COLO829 (cell line): ENCODE measurements around the gene FAM170B.

Experiments used
- DNase-seq: peaks from one replicate; pipeline ENCODE4 v3.0.0; 2012; ENCODE audit warnings: low spot score

The FAM170B gene

DNA sequence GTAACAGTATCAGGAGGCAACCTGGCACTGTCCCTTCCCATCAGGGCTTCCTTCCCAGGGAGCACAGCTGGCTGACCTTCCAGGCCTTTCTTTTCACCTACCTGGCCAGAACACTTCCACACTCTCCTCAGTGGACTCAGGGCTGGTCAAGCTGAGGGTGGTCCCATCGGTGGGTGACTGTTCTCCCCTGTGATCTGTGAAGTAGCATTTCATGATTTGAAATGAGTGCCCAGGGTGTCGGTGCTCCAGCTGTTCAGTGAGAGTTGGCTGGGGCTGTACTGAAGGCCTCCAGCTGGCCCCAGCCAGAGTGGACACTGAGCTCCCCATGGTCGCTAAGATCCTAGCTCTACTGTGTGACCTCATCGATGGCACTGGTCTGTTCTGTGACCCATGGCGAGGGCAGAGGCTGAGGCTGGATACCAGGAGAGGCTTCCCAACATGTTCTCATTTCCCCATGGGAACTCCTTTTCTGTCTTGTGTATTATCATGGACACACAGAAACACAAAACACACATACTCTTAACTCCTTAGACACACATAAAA lies at the start of gene FAM170B:
Gene FAM170B, minus strand, starts transcription at position 316 of the 543 bp plus-strand sequence. Its CDS starts 103 bp downstream, at position 213.
- DNase-seq: no peak

DNA sequence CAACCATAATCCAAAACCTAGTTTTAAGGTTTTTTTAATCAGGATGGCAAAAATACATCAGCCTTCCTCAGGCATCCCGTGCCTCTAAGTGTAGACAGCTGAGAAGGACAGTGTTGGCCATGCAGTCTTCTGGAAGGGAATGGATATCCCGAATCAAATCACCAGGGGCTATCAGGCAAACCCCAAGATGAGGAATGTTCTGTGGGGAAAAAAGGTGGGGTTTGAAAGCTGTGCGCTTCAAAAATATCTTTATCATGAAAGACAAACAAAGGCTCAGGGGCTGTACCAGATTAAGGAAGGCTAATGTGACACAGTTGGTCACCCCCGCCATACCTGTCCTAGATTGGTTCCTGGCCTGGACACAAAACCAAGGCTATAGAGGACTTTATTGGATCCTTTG lies 49.0 kb upstream of the FAM170B start:
- no peak for DNase-seq

DNA sequence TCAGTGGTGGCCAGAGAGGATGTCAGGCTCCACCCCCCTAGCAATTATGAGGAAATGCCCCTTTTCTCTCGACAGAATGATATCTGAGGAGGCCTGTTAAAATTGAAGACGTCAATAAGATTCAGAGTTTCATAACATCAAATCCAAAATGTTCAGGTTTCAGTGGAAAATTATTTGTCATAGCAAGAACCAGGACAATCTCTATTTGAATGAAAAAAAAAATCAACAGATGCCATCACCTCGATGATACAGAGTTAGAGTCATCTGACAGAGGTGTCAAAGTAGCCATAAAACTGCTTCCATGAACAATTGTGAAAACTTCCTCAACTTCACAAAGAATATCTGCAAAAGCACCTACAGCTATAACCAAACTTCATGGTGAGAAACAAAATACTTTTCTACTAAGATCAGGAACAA lies 46.6 kb upstream of the FAM170B start:
- no peak for DNase-seq

DNA sequence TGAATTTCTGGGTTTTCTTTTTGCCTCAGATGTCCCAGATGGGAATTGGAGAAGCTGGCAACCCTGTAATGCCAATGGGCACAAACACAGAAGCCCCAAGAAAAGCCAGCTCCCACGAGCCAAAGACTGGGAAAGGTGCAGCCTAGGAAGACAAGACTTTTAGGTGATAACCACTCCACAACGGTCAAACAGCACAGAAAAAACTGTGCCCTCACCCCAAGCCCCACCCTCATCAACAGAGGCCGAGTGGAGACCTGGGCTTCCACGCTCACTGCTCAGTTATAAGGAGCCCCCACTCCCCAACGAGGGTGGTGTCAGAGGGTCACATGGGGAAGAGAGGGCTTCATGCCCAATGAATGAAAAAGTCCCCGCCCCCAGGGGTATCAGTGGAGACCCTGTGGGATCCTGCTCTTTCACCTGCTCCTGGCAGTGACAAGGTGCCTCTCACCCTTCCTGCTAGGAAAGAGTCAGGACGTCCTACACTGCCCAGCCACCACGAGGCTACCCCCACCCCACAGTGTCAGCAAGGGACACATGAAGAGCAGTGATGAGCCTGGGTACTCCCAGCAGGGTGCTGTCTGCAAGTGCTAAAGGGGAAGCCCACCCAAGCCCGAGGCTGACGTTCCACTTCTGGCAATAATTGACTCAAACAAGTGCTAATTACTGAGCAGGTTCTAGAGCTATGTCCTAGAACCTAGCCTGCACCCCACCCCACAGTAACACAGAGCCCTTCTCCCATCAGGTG lies 46.0 kb upstream of the FAM170B start:
- DNase-seq: no peak

DNA sequence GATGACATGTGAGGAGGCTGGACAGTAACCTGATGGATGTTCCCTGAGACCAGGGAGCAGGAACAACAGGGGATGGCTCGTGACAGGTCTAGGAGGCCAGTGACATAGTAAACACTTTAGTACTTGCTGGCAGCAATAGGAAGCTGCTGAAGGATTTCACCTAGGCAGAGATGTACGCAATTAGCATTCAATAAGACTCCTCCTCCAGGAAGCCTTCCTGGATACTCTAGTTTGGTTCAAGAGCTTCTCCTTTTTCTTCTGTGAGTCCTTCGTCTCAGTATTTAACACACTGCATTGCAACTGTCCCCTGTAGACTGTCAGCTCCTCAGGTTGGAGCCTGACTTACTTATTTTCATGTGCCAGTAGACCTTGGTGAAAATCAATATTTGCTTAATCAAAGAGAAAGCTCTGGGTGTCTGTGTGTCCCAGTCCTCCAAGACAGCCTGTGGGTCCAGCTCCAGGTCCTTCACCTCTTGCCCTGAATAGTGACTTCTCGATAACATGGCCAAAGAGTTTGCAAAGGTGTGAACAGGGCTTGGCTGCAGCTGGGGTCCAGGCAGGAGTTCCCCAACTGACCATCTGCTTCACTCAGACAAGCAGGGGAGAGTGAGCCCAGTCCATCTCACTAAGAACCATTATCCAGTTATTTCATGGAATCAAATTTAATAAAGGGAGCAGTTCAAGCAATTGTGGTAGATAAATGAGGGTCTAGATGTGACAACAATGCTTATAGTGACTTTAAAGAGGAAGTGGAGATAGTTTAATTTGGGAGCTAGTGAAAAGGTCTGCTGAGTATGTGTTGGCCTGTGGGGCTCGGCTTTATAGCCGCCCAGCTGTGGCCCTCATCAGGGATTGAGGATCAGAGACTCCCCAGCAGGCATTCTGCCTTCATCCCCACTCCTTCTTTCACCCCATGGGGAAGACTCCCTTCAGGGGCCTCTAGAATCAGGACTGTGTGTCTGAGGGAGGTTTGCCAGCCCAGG lies 45.0 kb upstream of the FAM170B start:
- DNase-seq: no peak

DNA sequence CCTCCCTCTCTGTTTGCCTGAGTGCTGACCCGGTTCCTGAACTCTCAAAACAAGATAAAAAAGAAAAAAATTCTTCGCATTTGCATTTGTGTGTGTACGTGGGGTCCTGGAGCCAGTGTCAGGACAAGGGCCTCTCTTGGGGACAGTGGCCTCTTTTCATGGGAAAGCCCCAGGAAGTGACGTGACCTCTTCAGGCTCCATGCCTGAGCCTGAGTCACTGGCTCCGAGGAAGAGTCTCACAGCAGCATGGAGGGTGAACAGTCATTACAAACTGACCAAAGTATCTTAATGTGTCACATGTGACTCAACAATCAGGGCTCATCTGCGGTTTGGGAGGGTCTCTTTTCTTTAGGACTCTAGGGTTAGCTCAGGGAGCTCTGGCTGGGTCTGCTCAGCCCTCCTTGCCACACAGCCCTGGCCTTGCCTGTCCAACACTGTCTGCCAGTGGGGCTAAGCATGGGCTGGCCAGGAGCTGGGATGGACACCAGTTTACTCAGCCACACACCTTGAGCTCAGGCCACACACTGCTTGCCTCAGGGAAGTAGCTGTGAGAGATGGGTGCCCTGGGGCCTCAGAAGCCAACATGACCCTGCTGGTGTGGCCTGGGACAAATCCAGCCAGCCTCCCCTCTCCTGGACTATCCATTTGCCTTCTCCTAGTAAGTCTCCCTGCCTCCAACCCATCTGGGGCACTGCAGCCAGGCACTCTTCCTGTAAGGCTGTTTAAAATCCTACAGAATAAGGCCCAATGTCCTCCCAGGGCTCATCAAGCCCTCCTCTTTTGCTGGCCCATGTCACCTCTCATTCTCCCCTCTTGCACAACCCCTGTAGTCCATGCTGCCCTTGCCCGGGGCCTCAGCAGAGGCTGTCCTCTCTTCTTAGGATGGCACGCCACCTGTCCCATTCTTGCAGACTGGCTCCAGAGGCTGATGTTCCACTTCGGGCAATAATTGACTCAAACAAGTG lies 43.9 kb upstream of the FAM170B start:
- peak; percentile 43 for DNase-seq

DNA sequence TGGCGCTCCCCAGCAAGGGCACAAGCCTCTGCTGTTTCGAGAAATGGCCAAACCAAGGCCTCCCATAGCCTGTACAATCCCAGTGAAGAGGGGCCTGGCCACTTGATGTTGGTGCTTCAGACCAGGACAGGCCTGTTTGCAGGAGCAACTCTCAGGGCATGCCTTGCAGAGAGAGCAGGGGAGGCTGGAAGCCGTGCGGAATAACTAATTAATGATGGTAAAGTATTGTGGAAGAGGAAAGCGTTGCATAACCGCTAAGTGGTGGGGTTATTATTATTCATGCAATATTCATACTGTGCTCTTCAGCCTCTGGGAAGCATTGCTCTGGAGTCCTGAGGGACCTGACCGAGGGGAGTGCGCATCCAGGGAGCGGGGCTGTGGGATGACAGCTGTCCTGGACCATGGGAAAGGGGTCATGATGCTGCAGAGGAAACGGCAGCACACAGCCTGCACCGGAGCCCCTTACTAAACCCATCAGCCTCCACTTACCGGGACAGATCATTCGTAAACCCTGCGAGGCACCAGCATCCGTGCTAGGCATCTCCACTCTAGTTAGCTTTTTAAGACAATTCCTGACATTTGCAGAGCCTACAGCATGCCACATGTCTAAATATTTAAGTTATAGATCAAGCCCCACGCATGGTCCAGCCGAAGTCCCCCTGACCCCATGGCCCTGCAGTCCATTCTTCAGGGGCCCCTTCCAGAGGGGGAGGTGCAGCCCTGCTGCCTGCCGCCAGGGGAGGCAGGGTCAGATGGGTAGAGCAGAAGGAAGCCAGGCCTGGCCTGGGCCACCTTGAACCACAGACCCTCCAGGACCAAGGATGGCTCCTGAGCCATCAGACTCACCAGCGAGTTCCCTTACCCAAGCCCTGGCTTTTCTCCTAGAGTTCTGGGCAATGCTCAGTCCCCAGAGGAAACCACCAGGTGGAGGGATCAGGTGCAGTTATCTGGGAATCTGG lies 42.8 kb upstream of the FAM170B start:
- no peak for DNase-seq

DNA sequence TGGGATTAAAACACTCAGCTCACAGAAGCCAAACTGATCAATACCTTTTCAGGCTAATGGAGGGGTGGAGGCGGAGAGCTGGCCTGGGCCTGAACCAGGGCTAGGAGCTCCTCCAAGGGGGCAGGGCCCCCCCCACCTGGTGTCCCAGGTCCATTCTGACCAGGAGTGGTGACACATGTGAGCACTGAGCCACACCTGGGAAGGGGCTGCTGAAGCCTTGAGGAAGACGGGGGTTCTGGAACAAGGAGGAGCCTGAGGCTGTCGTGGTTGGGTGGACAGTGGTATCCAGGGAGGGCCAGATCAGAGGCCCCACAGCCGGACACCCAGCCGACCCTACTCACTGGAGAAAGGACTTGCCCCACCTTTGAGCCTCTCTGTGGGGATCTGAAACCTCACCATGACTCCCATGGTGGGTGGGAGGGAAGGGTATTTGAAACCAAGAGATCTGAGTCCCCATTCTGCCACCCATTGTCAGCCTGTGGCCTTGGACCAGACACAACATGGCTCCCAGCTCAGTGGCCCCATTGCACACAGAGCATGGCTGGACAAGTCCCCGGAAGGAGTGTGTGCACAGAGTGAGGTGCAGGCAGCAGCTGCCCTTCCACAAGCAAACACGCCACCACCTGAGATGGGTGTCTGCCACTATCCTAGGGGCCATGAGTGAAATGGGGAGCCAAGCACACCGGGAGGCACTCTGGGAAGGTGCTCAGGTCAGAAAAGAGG lies 41.9 kb upstream of the FAM170B start:
- DNase-seq: no peak

DNA sequence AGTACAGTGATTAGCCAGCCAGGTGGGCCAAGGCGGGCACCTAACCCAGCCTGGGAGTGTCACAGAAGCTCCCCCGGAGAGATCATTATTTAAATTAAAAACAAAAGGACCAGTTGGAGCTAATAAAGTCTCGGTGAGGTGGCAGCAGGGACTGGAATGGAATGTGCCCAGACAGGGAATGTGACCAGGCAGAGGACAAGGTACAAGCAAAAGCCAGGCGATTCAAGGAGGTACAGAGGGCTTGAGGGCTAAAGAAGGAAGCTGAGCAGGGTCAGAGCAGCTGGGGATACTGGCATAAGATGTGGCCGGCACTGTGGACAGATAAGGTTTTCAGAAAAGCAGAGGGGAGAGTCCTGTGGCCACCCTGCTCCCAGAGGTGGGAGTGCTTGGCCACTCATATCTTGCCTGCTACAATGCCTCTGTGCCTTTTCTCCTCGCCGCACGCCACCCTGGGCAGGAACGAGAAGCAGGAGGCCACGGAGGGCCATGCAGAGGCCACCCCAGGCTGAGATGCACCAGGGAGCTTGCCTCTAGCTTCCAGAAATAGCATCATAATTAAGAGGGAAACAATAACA lies 41.2 kb upstream of the FAM170B start:
- DNase-seq: no peak

DNA sequence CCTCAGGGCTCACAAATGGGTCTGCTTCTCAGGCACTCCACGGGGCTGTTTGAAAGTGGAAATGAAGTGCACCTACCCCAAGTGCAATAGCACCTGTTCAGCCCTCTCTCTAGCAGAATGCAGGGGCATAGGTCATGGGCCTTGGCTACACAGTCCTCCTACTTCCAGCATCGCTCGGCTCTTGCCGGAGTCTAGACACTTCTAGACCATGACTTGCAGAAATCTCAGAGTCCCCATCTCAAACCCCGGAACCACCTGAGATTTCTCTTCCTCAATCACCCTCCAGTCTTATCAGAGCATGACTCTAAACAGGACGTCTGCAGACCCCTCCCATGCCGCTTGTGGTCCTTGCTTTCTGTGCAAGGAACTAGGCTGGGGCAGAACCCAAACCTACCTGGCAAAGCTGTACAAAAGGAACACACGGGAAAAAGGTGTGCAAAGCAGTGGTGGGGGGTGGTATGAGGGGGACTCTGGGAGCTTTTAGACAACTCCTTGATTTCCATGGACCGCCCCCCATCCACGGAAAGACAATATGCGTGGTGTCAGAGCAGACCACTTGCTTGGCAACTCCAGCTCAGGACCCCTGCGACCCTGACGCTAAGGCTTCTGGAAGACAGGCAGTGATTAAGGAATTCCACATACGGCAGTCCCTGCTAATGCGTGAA lies 40.6 kb upstream of the FAM170B start:
- no peak for DNase-seq

DNA sequence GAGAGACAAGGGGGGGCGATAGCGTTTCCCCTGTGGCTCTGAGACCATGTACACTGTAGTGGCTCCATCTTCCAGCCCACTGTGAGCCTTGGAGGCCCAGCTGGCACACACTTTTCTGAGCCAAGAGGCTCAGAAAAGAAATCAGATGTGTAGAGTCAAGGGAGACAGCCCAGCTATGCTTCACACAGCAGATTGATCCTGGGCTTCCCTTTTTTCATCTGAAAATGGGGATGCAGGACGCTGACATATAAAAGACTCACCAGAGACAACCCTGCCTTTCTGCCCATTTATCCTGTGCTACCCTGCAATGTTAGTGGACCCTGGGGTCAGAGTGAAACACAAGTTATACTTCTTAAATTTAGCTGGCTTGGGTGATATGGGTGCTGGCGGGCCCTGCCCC lies 40.0 kb upstream of the FAM170B start:
- no peak for DNase-seq

DNA sequence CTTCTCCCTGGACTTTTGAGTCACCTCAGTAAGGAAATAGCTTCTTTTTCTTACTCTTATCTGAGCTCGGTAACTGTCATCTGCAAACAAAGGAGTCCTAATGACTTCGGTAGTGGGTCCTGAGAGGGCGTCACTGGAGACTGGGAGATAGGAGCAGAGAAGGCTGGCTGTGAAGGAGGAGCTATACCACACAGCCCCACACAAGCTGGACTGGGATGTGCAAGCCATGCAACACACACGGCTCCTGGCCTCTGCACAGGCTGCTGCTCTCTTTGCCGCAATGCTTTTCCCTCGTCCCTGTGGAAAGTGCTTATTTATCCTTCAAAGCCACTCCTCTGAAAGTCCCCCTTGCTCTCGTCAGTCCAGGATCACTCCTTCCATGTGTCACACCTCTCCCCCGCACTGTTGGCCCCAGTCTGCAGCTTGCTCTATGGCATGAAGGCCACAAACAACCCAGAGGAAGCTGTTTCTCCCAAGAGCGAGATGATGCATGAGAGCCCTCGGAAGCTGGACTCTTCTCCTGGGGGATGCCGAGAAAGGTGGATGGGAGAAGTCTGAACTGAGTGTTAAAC lies 39.5 kb upstream of the FAM170B start:
- no peak for DNase-seq

DNA sequence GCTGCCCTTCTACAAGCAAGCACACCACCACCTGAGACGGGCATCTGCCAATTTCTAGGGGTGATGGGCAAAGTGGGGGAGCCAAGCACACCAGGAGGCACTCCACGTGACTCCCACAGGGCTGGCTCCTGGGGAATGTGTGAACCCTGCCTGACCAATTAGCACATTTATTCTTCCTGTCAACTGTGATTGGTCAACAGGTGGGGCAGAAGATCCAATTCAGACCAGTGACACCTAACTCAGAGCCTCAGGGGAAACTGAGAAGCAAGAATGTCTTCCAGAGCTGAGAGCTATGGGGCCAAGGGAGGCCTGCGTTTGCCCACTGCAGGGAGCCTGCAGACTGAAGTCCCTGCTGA lies 38.9 kb upstream of the FAM170B start:
- no peak for DNase-seq

DNA sequence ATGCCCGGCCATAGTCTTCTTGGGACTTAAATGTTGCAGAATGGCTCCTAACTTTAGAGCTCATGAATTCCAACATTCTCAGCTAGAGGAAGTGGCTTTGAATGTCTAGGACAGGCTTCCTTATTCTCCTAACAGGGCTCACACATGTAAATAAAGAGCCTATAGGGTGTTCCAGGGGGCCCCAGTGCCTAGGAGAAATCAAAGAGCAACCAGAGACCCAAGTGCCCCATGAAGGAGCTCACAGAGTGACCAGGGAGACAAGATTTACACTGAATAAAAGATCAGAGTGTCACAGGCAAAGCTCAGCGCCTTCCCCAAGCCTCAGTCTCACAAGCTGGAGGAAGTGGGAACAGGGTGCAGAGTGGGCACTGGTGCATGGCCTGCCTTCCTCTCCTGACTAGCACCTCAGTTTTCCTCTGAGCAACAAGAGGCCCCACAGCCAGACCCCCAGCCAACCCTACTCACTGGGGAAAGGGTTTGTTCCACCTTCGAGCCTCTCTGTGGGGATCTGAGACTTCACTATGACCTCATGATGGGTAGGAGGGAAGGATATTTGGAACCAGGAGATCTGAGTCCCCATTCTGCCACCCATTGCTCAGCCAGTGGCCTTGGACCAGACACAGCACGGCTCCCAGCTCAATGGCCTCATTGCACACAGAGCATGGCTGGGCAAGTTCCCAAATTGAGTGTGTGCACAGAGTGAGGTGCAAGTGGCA lies 38.4 kb upstream of the FAM170B start:
- no peak for DNase-seq

DNA sequence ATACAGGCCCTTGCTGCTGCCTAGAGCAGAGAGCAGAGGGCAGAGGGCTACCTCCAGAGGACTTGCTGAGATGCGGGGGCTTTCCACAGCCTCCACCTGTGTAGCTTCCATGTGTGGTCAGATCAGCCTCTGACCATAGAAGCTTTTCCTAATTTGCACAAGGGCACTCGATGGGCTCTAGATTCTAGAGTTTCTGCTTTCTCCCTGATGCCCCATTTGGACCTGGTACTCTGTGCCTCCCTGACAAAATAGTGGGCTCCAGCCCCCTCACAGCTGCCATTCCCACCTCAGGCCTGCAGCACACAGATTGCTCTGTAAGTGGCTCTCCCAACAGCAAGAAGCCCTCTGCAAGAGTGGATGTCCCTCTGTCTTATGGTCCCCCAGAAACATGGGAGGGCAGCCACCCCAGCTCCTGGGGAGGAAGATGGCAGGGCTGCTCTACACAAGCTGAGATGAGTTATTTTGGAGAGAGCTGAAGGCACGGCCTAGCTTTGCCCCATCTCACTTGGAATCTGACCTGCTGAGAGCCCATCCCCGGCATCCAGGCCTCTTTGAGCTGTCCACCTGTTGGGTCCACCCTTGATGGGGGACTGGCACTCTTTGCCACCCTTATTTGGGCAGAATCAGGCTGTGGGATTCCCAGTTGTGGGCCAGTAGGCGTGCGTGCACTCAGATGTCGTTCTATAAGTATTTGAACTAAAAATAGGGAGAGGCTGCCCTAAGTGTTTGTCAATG lies 37.7 kb upstream of the FAM170B start:
- no peak for DNase-seq

DNA sequence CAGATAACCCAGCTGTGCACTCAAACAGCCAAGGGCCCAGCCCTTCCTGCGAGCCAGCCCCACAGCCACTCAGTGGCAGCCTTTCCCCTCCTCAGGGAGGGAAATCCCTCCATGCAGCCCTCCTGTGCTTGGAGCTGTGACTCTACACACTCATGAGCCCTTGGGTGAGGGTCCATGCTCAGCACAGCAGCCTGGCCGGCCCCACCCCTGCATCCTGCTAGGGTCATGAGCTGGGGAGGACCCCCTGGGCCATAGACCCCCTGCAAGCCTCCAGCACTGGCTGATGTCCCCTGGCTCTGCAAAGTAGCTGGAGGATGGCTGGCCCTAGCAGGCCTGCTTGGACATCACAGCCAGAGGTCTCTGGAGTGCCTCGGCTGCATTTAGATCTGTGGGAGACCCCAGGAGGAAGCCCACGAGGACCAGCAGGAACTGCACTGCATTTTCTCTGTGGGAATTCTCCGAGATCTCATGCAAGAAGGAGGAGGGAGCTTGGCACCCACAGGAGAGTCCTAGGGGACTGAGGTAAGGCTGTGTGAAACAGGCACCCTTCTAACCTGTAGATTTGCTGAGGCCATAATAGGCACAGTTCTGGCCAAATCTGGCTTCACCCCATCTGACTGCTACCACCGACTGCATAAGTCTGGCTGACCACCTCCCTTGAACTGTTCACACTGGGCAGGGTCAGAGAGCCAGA lies 37.0 kb upstream of the FAM170B start:
- no peak for DNase-seq

DNA sequence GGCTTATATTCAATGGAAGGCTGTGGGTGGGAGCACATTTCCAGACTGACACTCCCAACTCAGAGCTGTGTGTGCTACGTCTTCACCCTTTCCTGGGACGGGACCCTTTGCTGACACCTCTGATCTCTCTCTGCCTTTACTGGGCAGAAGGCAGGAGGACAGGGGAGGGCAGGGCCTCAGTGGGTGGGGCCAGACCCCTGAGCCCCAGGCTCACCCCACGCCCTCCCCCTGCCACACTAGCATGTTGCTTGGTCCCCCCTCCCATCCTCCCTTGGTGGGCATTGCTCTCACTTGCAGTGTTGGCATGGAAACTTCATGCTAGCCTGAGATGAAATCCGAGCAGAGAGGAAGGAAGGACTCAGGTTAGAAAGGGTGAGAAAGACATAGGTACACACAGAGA lies 36.0 kb upstream of the FAM170B start:
- DNase-seq: no peak
